Umbilical cord (tissue), 2 donors: ENCODE data around the gene DUSP22. TPM values are rescaled to one million over a fixed set of nuclear protein-coding genes. Genes with fewer than 3 reads are reported as not detected.

Experiments used
- DNase-seq: peaks from one replicate; pipeline ENCODE4 v3.0.0-alpha.2; 2015; ENCODE audit warnings: low spot score
- total RNA-seq: library from RNA; depleted of rRNA; stranded (reverse); fragments of >200 nt; gene quantifications from one replicate; pipeline ENCODE4 v1.2.3, GENCODE V29; 2014; ENCODE audit warnings: low replicate concordance; ENCODE audit not compliant: insufficient read depth

DUSP22 gene
- total RNA-seq, 1 donor from 2014 or later, result 21.2 TPM

GRCh38 chr6:351011-351866, 59.0 kb downstream of the DUSP22 start:
- no peak for DNase-seq

- no peak for DNase-seq
These were observed 59.6 kb downstream of the DUSP22 start for GRCh38 chr6:351867-352289.

GRCh38 chr6:352474-352873, 60.2 kb downstream of the DUSP22 start:
- no peak for DNase-seq

GRCh38 chr6:352896-353470, 60.7 kb downstream of the DUSP22 start:
- DNase-seq, result no peak

GRCh38 chr6:353642-354614, 61.6 kb downstream of the DUSP22 start:
- DNase-seq, result no peak

GRCh38 chr6:354631-355280, 62.5 kb downstream of the DUSP22 start:
- no peak for DNase-seq

- DNase-seq, result no peak
These were observed 63.3 kb downstream of the DUSP22 start for GRCh38 chr6:355373-356208.

GRCh38 chr6:356828-357251, 64.6 kb downstream of the DUSP22 start:
- no peak for DNase-seq

GRCh38 chr6:357261-357790, 65.0 kb downstream of the DUSP22 start:
- no peak for DNase-seq

GRCh38 chr6:357791-358341, 65.6 kb downstream of the DUSP22 start:
- DNase-seq, result no peak

- no peak for DNase-seq
These were observed 66.1 kb downstream of the DUSP22 start for GRCh38 chr6:358432-358831.

GRCh38 chr6:358847-359246, 66.6 kb downstream of the DUSP22 start:
- no peak for DNase-seq

GRCh38 chr6:359261-360035, 67.2 kb downstream of the DUSP22 start:
- no peak for DNase-seq

- DNase-seq, result no peak
These were observed 68.1 kb downstream of the DUSP22 start for GRCh38 chr6:360349-360748.

GRCh38 chr6:360764-361373, 68.6 kb downstream of the DUSP22 start:
- no peak for DNase-seq

GRCh38 chr6:361411-362132, 69.3 kb downstream of the DUSP22 start:
- no peak for DNase-seq

GRCh38 chr6:362231-362923, 70.1 kb downstream of the DUSP22 start:
- DNase-seq, result no peak

GRCh38 chr6:362924-363249, 70.6 kb downstream of the DUSP22 start:
- DNase-seq, result no peak
